Measurements from ENCODE around the gene KRTAP2-2. TPM values are rescaled to one million over a fixed set of nuclear protein-coding genes. Genes with fewer than 3 reads are reported as not detected.

KRTAP2-2 gene
- total and polyA plus RNA-seq, 2 of the 13 experiments (the other 11 are each of a cell fraction or from before 2014, with no cell fraction given) = not detected

DNA sequence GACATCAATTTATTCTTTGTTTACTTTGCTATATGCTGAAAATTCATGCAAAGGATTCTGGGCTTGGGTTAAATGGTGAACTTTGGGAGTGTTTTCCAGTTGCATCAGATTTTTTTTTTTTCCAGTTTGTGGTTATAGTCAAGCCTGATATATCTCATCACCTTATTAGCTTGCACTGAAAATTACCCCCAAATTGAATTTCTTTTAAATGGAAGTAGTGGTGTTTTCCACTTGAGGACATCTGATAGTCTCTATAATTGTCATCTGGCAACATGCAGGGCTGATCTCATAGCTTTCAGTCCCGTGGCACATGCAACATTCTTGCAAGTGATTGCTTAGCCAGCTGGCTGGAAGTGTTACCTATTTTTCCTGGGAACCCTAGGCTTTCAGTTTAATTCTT is 41.4 kb downstream of the KRTAP2-2 start:
- no peak for FAIRE-seq
- Histone ChIP-seq H2AFZ (ENCODE audit: low read length) (no peak overlapping the region), H4K20me1 (ENCODE audit: insufficient read depth, low read length) (no peaks in the 10 kb centered on the region), H3K9me3 (ENCODE audit: low read length) (no peaks in the 10 kb centered on the region), H3K9ac (ENCODE audit: insufficient read depth, low read depth, low read length) (no peak overlapping the region), H3K36me3 (replicated peaks in 1 of 2; ENCODE audit: control insufficient read depth in 1 of 2, insufficient read depth in 2 of 2, low read length in 2 of 2) (no peaks in the 10 kb centered on the region), H3K4me2 (ENCODE audit: low read depth, low read length) (no peak overlapping the region), H3K27ac (ENCODE audit: extremely low read length, insufficient read depth, low read length) (no peak overlapping the region), H3K79me2 (ENCODE audit: insufficient read depth, low read length) (no peaks in the 10 kb centered on the region), H3K4me3 (replicated peaks in 1 of 3; ENCODE audit: insufficient read depth in 1 of 3, low read depth in 2 of 3, low read length in 3 of 3) (no peak overlapping the region), H3K27me3 (ENCODE audit: control insufficient read depth in 1 of 2, insufficient read depth in 2 of 2, low read length in 2 of 2) (no peaks in the 10 kb centered on the region), H3K4me1 (ENCODE audit: insufficient read depth, low read length) (peaks cover 64% of the 10 kb centered on the region)
- in situ Hi-C loops (cut with HindIII; ENCODE audit: extremely low pct_ligation_motif_present, low pct_unique_long_range_greater_than_20kb) (no loop called here), intact Hi-C loops (cut with micrococcal nuclease; ENCODE audit: unreplicated experiment) (no loop called here)
- TF ChIP-seq NFE2 (CRISPR knock-in tag; IDR thresholded peaks at IDR 0.05) (no peak), ZKSCAN1 (IDR thresholded peaks at IDR 0.05; ENCODE audit: low read length) (no peak), ZNF589 (CRISPR knock-in tag; conservative IDR thresholded peaks at IDR 0.05) (no peak), ZMYM2 (CRISPR knock-in tag; IDR thresholded peaks at IDR 0.05) (no peak), ZNF510 (CRISPR knock-in tag; IDR thresholded peaks at IDR 0.05; ENCODE audit: low read depth) (no peak), PHB2 (IDR thresholded peaks at IDR 0.05; ENCODE audit: partially characterized antibody) (no peak), MTF2 (CRISPR knock-in tag; IDR thresholded peaks at IDR 0.05; ENCODE audit: borderline replicate concordance) (no peak), RFX5 (IDR thresholded peaks at IDR 0.05; ENCODE audit: low read depth, low read length) (no peak), POLR2AphosphoS2 (IDR thresholded peaks at IDR 0.05; ENCODE audit: low read depth, low read length) (no peak), ZNF333 (CRISPR knock-in tag; IDR thresholded peaks at IDR 0.05; ENCODE audit: borderline replicate concordance) (no peak), ZNF3 (CRISPR knock-in tag; IDR thresholded peaks at IDR 0.05) (no peak), ZNF557 (CRISPR knock-in tag; IDR thresholded peaks at IDR 0.05) (no peak), SAP130 (CRISPR knock-in tag; IDR thresholded peaks at IDR 0.05; ENCODE audit: low read depth) (no peak), RFXANK (CRISPR knock-in tag; IDR thresholded peaks at IDR 0.05) (no peak), CHCHD3 (CRISPR knock-in tag; IDR thresholded peaks at IDR 0.05) (no peak), ZNF768 (CRISPR knock-in tag; IDR thresholded peaks at IDR 0.05) (no peak), CEBPG (CRISPR knock-in tag; IDR thresholded peaks at IDR 0.05) (no peak)
- TF ChIP-seq, protein P1, sequence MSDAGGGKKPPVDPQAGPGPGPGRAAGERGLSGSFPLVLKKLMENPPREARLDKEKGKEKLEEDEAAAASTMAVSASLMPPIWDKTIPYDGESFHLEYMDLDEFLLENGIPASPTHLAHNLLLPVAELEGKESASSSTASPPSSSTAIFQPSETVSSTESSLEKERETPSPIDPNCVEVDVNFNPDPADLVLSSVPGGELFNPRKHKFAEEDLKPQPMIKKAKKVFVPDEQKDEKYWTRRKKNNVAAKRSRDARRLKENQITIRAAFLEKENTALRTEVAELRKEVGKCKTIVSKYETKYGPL (CRISPR knock-in tag; IDR thresholded peaks at IDR 0.05) = no peak
- TF ChIP-seq, protein P2, sequence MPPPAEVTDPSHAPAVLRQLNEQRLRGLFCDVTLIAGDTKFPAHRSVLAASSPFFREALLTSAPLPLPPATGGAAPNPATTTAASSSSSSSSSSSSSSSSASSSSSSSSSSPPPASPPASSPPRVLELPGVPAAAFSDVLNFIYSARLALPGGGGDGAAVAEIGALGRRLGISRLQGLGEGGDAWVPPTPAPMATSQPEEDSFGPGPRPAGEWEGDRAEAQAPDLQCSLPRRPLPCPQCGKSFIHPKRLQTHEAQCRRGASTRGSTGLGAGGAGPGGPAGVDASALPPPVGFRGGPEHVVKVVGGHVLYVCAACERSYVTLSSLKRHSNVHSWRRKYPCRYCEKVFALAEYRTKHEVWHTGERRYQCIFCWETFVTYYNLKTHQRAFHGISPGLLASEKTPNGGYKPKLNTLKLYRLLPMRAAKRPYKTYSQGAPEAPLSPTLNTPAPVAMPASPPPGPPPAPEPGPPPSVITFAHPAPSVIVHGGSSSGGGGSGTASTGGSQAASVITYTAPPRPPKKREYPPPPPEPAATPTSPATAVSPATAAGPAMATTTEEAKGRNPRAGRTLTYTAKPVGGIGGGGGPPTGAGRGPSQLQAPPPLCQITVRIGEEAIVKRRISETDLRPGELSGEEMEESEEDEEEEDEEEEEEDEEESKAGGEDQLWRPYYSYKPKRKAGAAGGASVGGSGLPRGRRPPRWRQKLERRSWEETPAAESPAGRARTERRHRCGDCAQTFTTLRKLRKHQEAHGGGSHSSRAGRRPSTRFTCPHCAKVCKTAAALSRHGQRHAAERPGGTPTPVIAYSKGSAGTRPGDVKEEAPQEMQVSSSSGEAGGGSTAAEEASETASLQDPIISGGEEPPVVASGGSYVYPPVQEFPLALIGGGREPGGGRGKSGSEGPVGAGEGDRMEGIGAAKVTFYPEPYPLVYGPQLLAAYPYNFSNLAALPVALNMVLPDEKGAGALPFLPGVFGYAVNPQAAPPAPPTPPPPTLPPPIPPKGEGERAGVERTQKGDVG (CRISPR knock-in tag; IDR thresholded peaks at IDR 0.05; ENCODE audit: borderline replicate concordance) = no peak
- ATAC-seq = no peak
- CTCF ChIA-PET (ENCODE audit: low intra/inter-chr PET ratio, low total read pairs) = no interaction called here
- POLR2A ChIA-PET = interaction anchor here (1.0 kb wide), 1 partner anchor 460 kb away, joined by 3 read pairs; no protein-coding TSS in a partner anchor
- no TSS peak for BruUV-seq (replicated peaks)
- no peak for DNase-seq (ENCODE audit: low spot score)
- WGBS (ENCODE audit: low lambda C conversion rate) = 67% methylated on average over 1 of the region's 1 CpG

Data from HepG2 (cell line).